Chondrocyte (in vitro differentiated cells): ENCODE results near the gene IVD. TPM values are rescaled to one million over a fixed set of nuclear protein-coding genes. Genes with fewer than 3 reads are reported as not detected.

Experiments
- DNase-seq: peaks from one replicate; pipeline ENCODE4 v3.0.0; 2021; ENCODE audit warnings: mixed read lengths, low spot score
- H3K27ac Mint-ChIP-seq: one replicate; pipeline ENCODE4 v1.8.0; 2021; ENCODE audit warnings: mild to moderate bottlenecking, moderate library complexity, mixed read lengths; ENCODE audit not compliant: unreplicated experiment
- H3K27me3 Mint-ChIP-seq: 2 replicates; pipeline ENCODE4 v1.8.0; 2021; ENCODE audit warnings: low read depth, mixed read lengths
- H3K36me3 Mint-ChIP-seq: 2 replicates; pipeline ENCODE4 v1.8.0; 2021; ENCODE audit warnings: low read depth, mixed read lengths
- H3K4me1 Mint-ChIP-seq: 2 replicates; pipeline ENCODE4 v1.8.0; 2021; ENCODE audit warnings: low read depth, mild to moderate bottlenecking, mixed read lengths
- H3K4me3 Mint-ChIP-seq: one replicate; pipeline ENCODE4 v1.8.0; 2021; ENCODE audit warnings: mild to moderate bottlenecking, moderate library complexity, mixed read lengths; ENCODE audit not compliant: unreplicated experiment
- H3K9me3 Mint-ChIP-seq: 2 replicates; pipeline ENCODE4 v1.8.0; 2021; ENCODE audit warnings: low read depth, mixed read lengths
- CTCF ChIP-seq: fragments of 200-600 bp; sonication (generic); IDR thresholded peaks from 2 replicates; pipeline ENCODE4 v1.5.0; 2021; ENCODE audit warnings: antibody characterized with exemption, mild to moderate bottlenecking, moderate library complexity
- total RNA-seq: library from RNA; stranded (reverse); gene quantifications from 3 replicates; pipeline ENCODE4 v1.2.1, GENCODE V29; 2021

Gene IVD
- total RNA-seq, 1 donor from 2014 or later = 42.5 TPM

- TF ChIP-seq CTCF = no peak
- H3K4me1 Mint-ChIP-seq = no peaks in the 10 kb centered on the region
- H3K27ac Mint-ChIP-seq = no peak overlapping the region
- H3K27me3 Mint-ChIP-seq = no peaks in the 10 kb centered on the region
- H3K36me3 Mint-ChIP-seq = peaks cover 44% of the 10 kb centered on the region
- no peak overlapping the region for H3K4me3 Mint-ChIP-seq
- H3K9me3 Mint-ChIP-seq = no peaks in the 10 kb centered on the region
- no peak for DNase-seq
These were observed 9.6 kb downstream of the IVD start for GRCh38 chr15:40415226-40415625.

- no peak for TF ChIP-seq CTCF
- H3K27me3 Mint-ChIP-seq = no peaks in the 10 kb centered on the region
- H3K4me1 Mint-ChIP-seq = peaks cover 3% of the 10 kb centered on the region
- H3K4me3 Mint-ChIP-seq = no peak overlapping the region
- no peaks in the 10 kb centered on the region for H3K9me3 Mint-ChIP-seq
- no peak overlapping the region for H3K27ac Mint-ChIP-seq
- H3K36me3 Mint-ChIP-seq = peaks cover 37% of the 10 kb centered on the region
- no peak for DNase-seq
These were observed 10.5 kb downstream of the IVD start for GRCh38 chr15:40416056-40416455.

- H3K27ac Mint-ChIP-seq = no peak overlapping the region
- no peak overlapping the region for H3K4me3 Mint-ChIP-seq
- H3K27me3 Mint-ChIP-seq = no peaks in the 10 kb centered on the region
- H3K4me1 Mint-ChIP-seq = peaks cover 13% of the 10 kb centered on the region
- H3K36me3 Mint-ChIP-seq = peaks cover 22% of the 10 kb centered on the region
- TF ChIP-seq CTCF = no peak
- no peak for DNase-seq
- H3K9me3 Mint-ChIP-seq = no peaks in the 10 kb centered on the region
These were observed 12.5 kb downstream of the IVD start for GRCh38 chr15:40418126-40418525.

- H3K27ac Mint-ChIP-seq = no peak overlapping the region
- H3K27me3 Mint-ChIP-seq = no peaks in the 10 kb centered on the region
- DNase-seq = no peak
- H3K4me1 Mint-ChIP-seq = peaks cover 13% of the 10 kb centered on the region
- no peaks in the 10 kb centered on the region for H3K9me3 Mint-ChIP-seq
- no peak for TF ChIP-seq CTCF
- peaks cover 11% of the 10 kb centered on the region for H3K36me3 Mint-ChIP-seq
- no peak overlapping the region for H3K4me3 Mint-ChIP-seq
These were observed 14.6 kb downstream of the IVD start for GRCh38 chr15:40420071-40420713.

GRCh38 chr15:40420793-40421192, 15.2 kb downstream of the IVD start:
- no peak for TF ChIP-seq CTCF
- no peak for DNase-seq
- no peaks in the 10 kb centered on the region for H3K27me3 Mint-ChIP-seq
- H3K27ac Mint-ChIP-seq = no peak overlapping the region
- H3K4me3 Mint-ChIP-seq = no peak overlapping the region
- peaks cover 13% of the 10 kb centered on the region for H3K4me1 Mint-ChIP-seq
- peaks cover 8% of the 10 kb centered on the region for H3K36me3 Mint-ChIP-seq
- H3K9me3 Mint-ChIP-seq = no peaks in the 10 kb centered on the region
